Neural cell (in vitro differentiated cells): ENCODE results near the gene CCDC190. TPM values are rescaled to one million over a fixed set of nuclear protein-coding genes. Genes with fewer than 3 reads are reported as not detected.

Experiments
- H2AFZ ChIP-seq: fragments of 200-600, 300-800 bp; sonication (generic), shearing (Covaris generic); 2 replicates; pipeline ENCODE4 v1.6.0; 2014; ENCODE audit warnings: low read depth, mild to moderate bottlenecking, antibody characterized with exemption, low read length, moderate library complexity
- H3F3A ChIP-seq: fragments of 200-600 bp; shearing (Covaris generic); 2 replicates; pipeline ENCODE4 v1.6.1; 2016; ENCODE audit warnings: mild to moderate bottlenecking, moderate library complexity, mixed read lengths, antibody characterized with exemption, low read length; ENCODE audit not compliant: insufficient read depth, poor library complexity, severe bottlenecking
- H3K27ac ChIP-seq: fragments of 200-600, 300-800 bp; sonication (generic), shearing (Covaris generic); 2 replicates; pipeline ENCODE4 v1.5.1; 2014; ENCODE audit warnings: mild to moderate bottlenecking, low read length, moderate library complexity
- H3K27me3 ChIP-seq: fragments of 300-800, 200-600 bp; sonication (generic), shearing (Covaris generic); 2 replicates; pipeline ENCODE4 v1.6.0; 2014; ENCODE audit warnings: mild to moderate bottlenecking, low read depth, low read length, moderate library complexity; ENCODE audit not compliant: insufficient read depth
- H3K36me3 ChIP-seq: fragments of 300-800, 200-600 bp; sonication (generic), shearing (Covaris generic); 2 replicates; pipeline ENCODE4 v1.5.1; 2014; ENCODE audit warnings: mild to moderate bottlenecking, antibody characterized with exemption, low read length, moderate library complexity; ENCODE audit not compliant: insufficient read depth
- H3K4me2 ChIP-seq: fragments of 300-800, 200-600 bp; sonication (generic), shearing (Covaris generic); 2 replicates; pipeline ENCODE4 v1.6.0; 2014; ENCODE audit warnings: mild to moderate bottlenecking, low read length
- H3K4me3 ChIP-seq: fragments of 300-800, 200-600 bp; sonication (generic), shearing (Covaris generic); 2 replicates; pipeline ENCODE4 v1.5.1; 2014; ENCODE audit warnings: mild to moderate bottlenecking, low read length, moderate library complexity
- H3K79me2 ChIP-seq: fragments of 200-600 bp; shearing (Covaris generic); replicated peaks from 2 replicates; pipeline ENCODE4 v1.6.0; 2014; ENCODE audit warnings: mild to moderate bottlenecking, low read length, moderate library complexity; ENCODE audit not compliant: insufficient read depth
- H3K9ac ChIP-seq: fragments of 300-800, 200-600 bp; sonication (generic), shearing (Covaris generic); 2 replicates; pipeline ENCODE4 v1.6.1; 2016; ENCODE audit warnings: mild to moderate bottlenecking, low read length, mixed read lengths
- H3K9me2 ChIP-seq: fragments of 200-600 bp; shearing (Covaris generic); 2 replicates; pipeline ENCODE4 v1.6.1; 2016; ENCODE audit warnings: mild to moderate bottlenecking, low read length, mixed read lengths; ENCODE audit not compliant: insufficient read depth
- H3K9me3 ChIP-seq: fragments of 200-600, 300-800 bp; sonication (generic), shearing (Covaris generic); 2 replicates; pipeline ENCODE4 v1.6.1; 2016; ENCODE audit warnings: mild to moderate bottlenecking, mixed run types, low read length, moderate library complexity, mixed read lengths
- H4K20me1 ChIP-seq: fragments of 200-600 bp; shearing (Covaris generic); 2 replicates; pipeline ENCODE4 v1.6.1; 2016; ENCODE audit warnings: mild to moderate bottlenecking, mixed run types; ENCODE audit not compliant: insufficient read depth
- EP300 ChIP-seq: fragments of 450-650 bp; conservative IDR thresholded peaks from 2 replicates; pipeline ENCODE4 v1.6.1; 2014; ENCODE audit warnings: antibody characterized with exemption, mild to moderate bottlenecking, moderate library complexity; ENCODE audit not compliant: poor library complexity, severe bottlenecking
- EZH2 ChIP-seq: fragments of 200-600, 300-800 bp; shearing (Covaris generic), sonication (generic); IDR thresholded peaks from 2 replicates; pipeline ENCODE4 v1.6.1; 2014; ENCODE audit warnings: antibody characterized with exemption, low read length, borderline replicate concordance, mild to moderate bottlenecking; ENCODE audit not compliant: insufficient read depth, poor library complexity, severe bottlenecking
- MXI1 ChIP-seq: fragments of 450-650 bp; conservative IDR thresholded peaks from 2 replicates; pipeline ENCODE4 v1.6.1; 2014; ENCODE audit warnings: antibody characterized with exemption, mild to moderate bottlenecking; ENCODE audit not compliant: poor library complexity, severe bottlenecking
- POLR2AphosphoS5 ChIP-seq: IDR thresholded peaks from 2 replicates; pipeline ENCODE4 v1.6.1; 2012
- RAD21 ChIP-seq: fragments of 450-650 bp; conservative IDR thresholded peaks from 2 replicates; pipeline ENCODE4 v1.6.1; 2014; ENCODE audit warnings: antibody characterized with exemption, mild to moderate bottlenecking, moderate library complexity
- REST ChIP-seq: IDR thresholded peaks from 2 replicates; pipeline ENCODE4 v1.6.1; 2012; ENCODE audit warnings: borderline replicate concordance
- SMC3 ChIP-seq: fragments of 450-650 bp; conservative IDR thresholded peaks from 2 replicates; pipeline ENCODE4 v1.6.1; 2014; ENCODE audit warnings: antibody characterized with exemption, mild to moderate bottlenecking, moderate library complexity; ENCODE audit not compliant: poor library complexity
- TAF1 ChIP-seq: IDR thresholded peaks from 2 replicates; pipeline ENCODE4 v1.6.1; 2012; ENCODE audit warnings: low read depth
- polyA plus RNA-seq: library from polyadenylated mRNA; depleted of rRNA; stranded (reverse); fragments of >200 nt; gene quantifications from 2 replicates; pipeline ENCODE4 v1.2.3, GENCODE V29; 2014
- TF ChIP-seq, protein P1 (sequence below): fragments of 450-650 bp; IDR thresholded peaks from 2 replicates; pipeline ENCODE4 v1.5.1; 2014; ENCODE audit warnings: antibody characterized with exemption, mild to moderate bottlenecking, moderate library complexity; ENCODE audit not compliant: poor library complexity, severe bottlenecking

CCDC190 gene
- polyA plus RNA-seq, 1 donor from 2014 or later = not detected

GRCh38 chr1:162823771-162824525 is 37.0 kb downstream of the CCDC190 start:
- Histone ChIP-seq H3K79me2 (no peaks in the 10 kb centered on the region), H3K9ac (no peak overlapping the region), H3K36me3 (no peaks in the 10 kb centered on the region), H3K4me2 (no peak overlapping the region), H3K4me3 (no peak overlapping the region), H2AFZ (no peak overlapping the region), H4K20me1 (no peaks in the 10 kb centered on the region), H3K9me2 (no peaks in the 10 kb centered on the region), H3K9me3 (no peaks in the 10 kb centered on the region), H3F3A (no peaks in the 10 kb centered on the region), H3K27me3 (peaks cover 5% of the 10 kb centered on the region), H3K27ac (no peak overlapping the region)
- TF ChIP-seq REST (no peak), TAF1 (no peak), EP300 (no peak), EZH2 (no peak), MXI1 (no peak), SMC3 (no peak), RAD21 (no peak), POLR2AphosphoS5 (no peak)
- TF ChIP-seq, protein P1, sequence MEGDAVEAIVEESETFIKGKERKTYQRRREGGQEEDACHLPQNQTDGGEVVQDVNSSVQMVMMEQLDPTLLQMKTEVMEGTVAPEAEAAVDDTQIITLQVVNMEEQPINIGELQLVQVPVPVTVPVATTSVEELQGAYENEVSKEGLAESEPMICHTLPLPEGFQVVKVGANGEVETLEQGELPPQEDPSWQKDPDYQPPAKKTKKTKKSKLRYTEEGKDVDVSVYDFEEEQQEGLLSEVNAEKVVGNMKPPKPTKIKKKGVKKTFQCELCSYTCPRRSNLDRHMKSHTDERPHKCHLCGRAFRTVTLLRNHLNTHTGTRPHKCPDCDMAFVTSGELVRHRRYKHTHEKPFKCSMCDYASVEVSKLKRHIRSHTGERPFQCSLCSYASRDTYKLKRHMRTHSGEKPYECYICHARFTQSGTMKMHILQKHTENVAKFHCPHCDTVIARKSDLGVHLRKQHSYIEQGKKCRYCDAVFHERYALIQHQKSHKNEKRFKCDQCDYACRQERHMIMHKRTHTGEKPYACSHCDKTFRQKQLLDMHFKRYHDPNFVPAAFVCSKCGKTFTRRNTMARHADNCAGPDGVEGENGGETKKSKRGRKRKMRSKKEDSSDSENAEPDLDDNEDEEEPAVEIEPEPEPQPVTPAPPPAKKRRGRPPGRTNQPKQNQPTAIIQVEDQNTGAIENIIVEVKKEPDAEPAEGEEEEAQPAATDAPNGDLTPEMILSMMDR = no peak

GRCh38 chr1:162823231-162823630 is 37.7 kb downstream of the CCDC190 start:
- Histone ChIP-seq H3K9ac (no peak overlapping the region), H3K27ac (no peak overlapping the region), H3K27me3 (peaks cover 5% of the 10 kb centered on the region), H4K20me1 (no peaks in the 10 kb centered on the region), H3K9me2 (no peaks in the 10 kb centered on the region), H3K9me3 (no peaks in the 10 kb centered on the region), H2AFZ (no peak overlapping the region), H3K79me2 (no peaks in the 10 kb centered on the region), H3K4me3 (no peak overlapping the region), H3F3A (no peaks in the 10 kb centered on the region), H3K36me3 (no peaks in the 10 kb centered on the region), H3K4me2 (no peak overlapping the region)
- TF ChIP-seq EZH2 (no peak), MXI1 (no peak)
